IPS-NIHi7 (cell line): ENCODE measurements around the gene GLB1L.
"Not testable (repeated sequence)": the region's sequence is repeated elsewhere in the genome, so short reads cannot be mapped to it uniquely, and the experiment has no call there.

Source experiments
- DNase-seq: peaks from one replicate; pipeline ENCODE4 v3.0.0; 2012; ENCODE audit warnings: mixed read lengths; ENCODE audit errors: extremely low spot score

GLB1L gene

DNA sequence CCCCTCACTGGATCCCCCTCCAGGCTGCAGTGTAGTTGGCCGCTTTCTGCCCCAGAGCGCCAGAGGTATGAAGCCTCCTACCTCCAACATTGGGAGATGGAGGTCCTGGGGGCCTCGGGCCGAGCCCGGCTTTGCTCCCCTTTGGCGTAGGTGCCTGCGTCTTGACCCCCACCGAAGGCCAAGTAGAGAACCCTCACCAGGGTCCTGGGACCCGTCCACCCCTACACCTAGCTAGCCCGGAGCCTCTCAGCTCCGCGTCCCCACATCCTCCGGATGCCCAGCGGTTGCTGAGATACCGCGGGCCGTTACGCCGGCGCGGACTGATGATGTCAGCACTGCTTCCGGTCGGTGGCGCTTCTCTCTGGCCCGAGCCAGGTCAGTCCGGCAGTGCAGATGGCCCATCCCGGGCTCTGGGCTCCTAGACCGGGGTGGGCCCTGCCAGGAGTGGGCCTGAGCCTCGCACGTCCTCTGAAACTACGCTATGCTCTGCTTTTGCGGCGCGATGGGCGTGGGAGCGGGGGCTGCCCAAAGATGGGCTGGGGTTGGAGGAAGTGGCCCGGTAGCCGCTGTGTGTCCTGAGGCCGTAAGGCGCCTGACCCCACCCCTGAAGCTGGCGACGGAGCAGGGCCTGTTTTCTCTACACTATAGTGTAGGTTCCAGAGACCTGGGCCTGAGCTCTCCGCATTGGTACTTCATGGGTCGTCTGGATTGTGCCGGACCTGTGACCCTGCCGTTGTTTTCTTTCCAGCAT, at the start of gene GLB1L, which contains the start of gene STK16:
TSS of gene GLB1L (minus strand) at position 297 of the 751 bp plus-strand sequence. CDS start 1,871 bp downstream, outside the sequence.
TSS of gene STK16 (plus strand) at position 332 of the 751 bp plus-strand sequence. CDS start 521 bp downstream, outside the sequence.
- DNase-seq = peak; percentile 96

DNA sequence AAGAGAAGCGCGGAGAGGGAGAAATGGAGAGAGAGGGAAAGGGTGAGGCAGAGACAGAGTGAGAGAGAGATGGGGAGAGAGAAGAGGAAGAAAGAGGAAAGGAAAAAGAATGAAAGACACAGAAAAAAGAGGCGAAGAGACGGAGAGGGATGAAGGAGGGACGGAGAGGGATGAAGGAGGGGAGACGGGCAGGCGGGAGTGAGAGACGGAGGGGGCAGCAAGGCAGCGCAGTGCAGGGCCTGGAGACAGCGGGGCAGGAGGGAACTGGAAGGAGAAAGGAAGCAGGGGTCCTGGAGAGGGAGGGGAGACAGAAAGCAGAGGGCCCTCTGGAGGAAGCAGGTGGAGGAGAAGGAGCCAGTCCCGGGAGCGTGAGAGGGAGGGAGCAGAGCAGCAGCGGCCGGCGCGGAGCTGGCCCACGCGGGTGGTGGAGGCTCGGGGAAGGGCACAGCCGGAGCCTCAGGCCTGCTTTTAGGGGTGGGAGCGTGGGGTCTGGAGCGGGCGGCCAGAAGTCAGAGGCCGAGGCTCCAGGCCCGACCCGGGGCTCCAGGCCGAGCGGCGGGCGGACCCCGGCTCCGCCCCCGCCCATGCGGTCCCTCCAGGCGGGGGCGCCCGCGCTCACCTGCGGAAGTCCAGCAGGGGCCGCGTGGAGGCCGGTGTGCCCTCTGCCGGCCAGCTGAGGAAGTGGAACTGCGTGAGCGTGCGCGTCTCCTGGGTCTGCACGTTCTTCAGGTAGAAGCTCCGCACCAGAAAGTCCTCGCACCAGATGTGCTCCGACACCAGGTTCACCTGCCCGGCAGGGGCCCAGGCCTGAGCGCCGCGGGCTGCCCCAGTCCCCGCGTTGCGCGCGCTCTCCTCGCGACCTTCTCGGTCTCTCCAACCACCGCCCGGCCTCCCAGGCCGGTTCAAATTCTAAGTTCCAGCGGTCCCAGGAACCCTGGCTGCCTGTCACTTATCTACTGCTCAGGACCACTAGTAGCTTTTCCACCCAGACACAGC, 49.4 kb upstream of the GLB1L start:
- DNase-seq = peak; percentile 94

DNA sequence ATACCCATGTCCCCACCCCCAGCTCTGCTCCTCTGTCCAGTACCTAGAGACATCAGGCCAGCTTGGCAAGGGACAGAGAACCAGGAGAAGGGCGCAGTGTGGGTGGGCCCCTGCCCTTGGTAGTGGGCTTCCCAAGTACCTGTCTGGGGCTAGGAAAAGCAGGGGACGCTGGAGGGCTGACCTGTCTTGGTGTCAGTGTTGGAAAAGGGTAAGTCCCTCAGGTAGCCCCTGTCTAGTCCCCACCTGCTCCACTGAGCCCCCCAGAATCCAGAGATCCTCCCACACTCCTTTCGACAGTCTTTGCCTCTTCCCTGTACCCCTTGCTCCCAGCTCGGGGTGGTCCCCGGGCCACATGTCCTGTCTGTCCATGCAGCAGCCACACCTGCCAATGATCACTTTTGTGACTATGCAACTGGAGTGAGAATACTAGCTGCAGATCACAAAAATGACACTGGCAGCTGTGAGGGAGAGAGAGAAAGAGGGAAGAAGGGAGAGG, 48.5 kb upstream of the GLB1L start:
- DNase-seq = no peak

DNA sequence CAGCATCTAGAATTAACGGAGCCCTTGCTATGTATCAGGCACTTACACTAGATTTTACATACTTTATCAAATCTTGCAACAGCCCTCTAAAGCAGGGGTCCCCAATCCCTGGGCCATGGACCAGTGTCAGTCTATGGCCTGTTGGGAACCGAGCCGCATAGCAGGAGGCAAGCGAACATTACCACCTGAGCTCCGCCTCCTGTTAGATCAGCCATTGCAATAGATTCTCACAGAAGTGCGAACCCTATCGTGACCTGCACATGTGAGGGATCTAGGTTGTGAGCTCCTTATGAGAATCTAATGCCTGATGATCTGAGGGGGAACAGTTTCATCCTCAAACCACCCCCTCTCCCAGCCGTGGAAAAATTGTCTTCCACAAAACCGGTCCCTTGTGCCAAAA, 47.4 kb upstream of the GLB1L start:
- no peak for DNase-seq

DNA sequence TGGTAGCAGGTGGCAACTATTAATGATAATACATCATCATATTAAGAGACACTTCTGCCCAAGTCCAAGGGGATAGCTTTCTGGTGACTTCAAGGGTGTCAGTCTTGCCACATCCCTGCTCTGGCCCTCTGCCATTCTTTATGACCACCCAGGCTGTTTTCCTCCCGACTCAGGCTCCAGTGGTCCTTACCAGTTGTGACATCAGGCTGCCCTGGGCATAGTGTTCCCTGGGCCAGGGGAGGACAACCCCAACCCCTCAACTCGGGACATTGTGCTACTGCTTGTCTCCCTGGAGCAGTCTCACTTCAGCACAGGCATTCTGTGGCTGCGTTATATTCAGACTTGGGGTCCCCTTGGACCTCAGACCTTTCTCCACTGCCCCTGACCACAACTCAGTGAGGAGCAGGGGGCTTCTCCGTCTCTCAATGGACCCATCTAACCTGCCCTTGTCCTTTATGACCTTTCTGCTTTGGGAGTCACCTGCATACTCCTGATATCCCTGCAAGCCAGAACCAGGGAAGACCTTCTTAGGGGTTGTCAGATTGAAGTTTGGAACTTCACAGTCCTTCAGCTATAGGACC, 46.8 kb upstream of the GLB1L start:
- no peak for DNase-seq

DNA sequence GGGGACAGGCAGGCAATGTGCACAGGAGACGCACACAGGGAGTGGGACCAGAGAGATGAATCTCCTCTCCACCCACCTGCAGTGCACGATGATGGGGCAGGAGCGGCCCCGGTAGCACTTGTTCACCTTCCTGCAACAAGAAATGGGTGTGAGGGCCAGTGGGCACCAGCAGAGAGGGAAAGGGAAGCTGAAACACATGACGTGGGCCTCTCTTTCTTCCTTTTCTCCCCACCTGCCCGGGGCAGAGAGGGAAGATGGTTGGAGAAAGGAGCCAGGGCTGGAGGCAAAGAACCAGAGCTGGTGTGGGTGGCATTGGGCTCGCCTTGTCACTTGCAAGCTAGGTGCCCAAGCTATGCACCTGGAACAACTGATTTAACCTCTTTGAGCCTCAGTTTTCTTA, 46.1 kb upstream of the GLB1L start:
- no peak for DNase-seq

DNA sequence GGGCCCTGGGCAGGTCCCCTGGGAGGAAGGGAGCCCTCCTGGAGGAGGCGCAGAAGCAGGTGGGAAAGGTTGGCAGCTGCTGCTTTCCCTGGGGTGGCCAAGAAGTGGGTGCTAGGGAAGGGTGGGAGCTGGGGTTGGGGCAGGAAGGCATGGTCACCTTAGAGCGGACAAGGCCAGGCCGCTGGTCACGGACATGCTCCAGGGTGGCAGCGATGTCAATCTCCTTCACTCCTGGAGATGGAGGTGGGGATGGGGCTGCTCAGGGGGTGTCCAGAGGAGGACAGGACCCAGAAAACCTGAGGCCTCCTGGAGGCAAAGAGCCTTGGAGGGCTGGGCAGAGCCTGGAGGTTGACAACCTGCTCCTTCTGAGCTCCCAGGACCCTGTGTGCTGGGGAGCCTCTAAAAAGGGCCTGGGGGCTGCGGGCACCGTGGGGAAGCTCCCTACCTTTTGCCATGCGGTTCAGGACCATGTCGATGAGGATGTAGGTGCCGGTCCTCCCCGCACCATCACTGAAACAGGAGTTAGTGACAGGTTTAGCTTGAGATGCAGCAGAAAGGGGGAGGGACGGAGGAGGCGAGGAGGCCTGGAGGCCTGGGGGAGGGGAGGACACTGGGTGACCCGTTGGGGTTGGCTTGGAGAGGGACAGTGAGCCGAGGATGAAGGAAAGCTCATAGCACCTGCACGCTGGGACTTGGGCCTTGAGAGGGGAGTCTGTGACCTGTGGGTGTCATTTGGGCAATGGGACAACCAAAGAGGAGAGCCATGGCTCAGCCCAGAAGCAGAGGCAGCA, 45.3 kb upstream of the GLB1L start:
- no peak for DNase-seq

DNA sequence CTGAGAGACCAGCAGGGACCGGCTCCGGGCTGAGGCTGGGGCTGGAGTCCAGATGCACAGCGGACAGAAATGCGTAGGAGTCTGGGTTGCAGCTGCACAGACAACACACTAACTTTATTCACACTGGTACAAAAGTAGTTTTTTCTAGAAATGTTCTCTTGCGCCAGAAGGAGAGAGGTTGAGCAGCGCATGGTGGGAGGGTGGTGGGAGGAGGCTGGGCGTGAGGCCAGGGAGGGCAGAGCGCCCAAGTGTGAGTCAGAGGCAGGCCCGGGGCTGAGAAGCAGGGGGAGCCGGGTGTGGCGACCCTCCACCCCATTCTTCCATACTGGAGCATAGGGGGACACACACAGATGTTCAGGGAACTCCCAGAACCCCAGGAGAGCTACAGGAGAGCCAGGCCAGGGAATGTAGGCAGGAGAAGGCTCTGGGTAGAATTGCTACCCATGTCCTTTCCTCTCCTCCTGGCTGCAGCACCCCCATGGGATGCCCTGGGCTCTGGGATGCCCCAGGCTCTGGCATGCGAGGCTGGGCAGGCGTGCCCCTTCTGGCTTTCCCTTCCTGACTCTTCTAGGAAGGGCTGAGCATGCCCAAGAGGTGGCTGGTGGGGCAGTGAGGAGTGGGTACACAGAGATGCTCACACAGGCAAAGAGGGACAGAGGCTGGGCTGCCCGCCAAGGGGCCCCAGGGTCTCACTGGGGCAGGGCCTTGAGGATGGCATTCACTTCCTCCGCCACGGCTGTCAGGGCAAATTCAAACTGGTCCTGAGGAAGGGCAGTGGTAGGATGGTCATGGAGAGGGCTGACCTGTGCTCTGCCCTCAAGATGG, 44.5 kb upstream of the GLB1L start:
- no peak for DNase-seq

DNA sequence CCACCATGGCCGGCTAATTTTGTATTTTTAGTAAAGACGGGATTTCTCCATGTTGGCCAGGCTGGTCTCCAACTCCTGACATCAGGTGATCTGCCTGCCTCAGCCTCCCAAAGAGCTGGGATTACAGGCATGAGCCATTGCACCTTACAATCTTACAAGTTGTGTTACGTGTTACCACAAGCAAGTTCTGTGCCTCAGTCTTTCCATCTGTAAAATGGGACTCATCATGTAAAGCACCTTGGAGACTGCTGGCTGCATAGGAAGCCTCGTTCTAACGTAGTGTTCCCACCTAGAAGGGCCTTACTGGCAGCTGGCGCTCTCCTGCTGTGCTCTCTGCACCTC, 43.9 kb upstream of the GLB1L start:
- no peak for DNase-seq

DNA sequence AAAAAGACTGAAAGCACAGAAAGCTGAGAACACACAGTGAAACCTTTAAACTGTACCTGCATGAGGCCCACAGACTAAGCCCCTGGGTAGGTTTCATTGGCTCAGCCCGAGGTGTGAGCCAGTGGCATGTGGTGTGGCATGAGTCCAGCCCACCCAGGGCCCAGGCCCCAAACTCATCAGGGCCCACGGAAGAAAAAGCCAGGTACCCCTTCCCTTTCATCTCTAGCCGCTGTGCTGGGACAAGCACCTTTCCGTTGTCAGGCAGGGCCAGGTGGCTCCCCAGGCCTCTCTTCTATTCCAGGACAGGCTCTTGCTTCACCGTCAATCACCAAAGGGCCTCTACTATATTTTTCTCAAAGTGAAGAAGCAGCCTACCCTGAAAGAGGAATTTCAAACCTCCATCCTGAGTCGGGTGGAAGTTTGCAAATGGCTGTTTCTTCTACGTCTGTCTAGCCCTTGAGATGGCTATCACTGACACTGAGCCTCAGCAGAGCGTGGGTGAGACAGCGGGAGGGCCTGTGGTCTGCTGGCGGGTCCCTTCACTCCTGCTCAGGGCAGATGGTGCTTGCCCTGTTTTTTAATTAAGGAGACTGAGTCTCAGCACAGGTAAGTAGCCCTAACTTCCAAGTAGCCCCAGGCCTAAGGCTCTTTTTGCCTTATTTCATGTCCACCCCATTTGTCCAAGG, 42.5 kb upstream of the GLB1L start:
- no peak for DNase-seq

DNA sequence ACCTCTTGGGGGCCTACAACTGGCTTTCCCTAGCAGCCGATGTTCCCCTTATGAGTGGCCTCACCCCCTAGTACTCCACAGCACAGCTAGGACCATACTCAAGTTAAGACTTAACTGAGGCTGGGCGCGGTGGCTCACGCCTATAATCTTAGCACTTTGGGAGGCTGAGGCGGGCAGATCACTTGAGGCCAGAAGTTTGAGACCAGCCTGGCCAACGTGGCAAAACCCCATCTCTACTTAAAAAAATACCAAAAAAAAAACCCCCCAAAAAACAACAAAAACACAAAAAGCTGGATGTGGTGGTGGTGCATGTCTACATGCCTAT, 41.8 kb upstream of the GLB1L start:
- not testable (repeated sequence) for DNase-seq

DNA sequence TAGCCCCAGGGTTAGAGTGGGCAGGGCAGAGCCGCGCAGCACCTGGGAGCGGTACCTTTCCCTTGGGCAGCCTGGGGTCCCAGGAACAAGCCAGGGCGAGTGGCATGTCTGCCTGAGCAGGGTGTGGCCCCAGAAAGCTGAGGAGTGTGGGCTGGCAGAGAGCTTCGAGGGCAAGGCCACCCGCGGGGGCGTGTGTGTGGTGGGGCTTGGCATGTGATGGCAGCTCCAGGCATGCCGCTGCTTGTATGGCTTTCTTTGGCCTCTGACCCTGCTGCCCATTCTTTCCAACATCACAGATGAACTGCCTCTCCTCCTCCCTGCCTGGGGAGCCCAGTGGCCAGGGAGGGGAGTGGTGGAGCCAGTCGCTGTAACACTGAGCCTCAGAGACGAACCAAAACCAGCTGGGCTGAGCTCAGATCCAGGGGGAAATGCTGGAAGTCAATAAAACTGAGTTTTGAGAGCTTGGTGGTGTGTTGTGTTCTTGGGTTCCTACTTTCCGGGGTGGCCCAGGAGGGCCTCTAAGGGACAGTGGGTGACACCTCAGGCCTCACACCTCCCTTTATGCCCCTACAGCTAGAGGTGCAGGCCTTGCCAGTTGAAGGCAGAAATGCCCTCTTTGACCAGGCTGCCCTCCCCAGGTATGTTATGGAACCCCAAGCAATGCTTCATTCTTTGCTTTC, 41.3 kb upstream of the GLB1L start:
- no peak for DNase-seq

DNA sequence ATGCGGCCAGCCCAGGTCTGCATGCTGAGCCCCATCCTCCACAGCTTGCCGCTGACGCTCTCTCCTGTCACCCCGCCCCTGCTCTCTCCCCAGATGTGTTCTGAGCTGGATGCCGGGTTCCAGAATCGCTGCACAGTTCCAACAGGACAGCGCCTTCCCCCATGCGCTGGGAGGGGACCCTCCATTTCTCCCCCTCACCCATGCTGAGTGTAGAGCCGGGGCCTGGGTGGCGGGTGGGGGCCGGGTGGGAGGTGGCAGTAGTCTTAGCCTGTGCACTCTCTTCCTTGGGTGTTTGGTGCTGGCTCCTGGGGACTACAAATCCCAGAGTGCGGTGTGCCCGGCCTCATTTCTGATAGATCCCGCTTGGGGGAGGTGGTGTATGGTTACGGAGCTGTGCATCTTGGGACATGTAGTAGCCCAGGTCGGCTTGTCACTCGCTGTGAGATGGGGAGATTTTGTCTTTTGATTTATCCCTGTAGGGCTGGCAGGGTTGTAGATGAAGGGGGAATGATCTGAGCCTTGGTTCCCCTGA, 40.7 kb upstream of the GLB1L start:
- peak; percentile 77 for DNase-seq

DNA sequence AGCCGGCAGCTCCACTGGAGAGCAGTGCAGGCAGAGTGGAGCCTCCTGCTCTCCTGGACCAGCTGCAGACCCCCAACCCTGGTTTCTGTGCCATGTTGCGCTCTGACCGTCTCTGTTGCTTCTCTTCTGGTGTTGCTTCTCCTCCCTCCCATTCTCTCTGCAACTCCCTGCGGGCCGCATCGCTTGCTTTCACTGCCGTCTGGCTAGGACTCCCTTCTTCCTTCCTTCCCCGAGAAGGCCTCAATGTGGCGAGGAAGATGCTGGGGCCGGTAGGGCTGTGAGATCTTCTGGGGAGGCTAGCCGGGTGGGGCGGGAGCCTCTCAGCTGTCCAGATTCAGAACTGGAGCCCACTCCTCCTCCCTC, 40.1 kb upstream of the GLB1L start:
- no peak for DNase-seq

DNA sequence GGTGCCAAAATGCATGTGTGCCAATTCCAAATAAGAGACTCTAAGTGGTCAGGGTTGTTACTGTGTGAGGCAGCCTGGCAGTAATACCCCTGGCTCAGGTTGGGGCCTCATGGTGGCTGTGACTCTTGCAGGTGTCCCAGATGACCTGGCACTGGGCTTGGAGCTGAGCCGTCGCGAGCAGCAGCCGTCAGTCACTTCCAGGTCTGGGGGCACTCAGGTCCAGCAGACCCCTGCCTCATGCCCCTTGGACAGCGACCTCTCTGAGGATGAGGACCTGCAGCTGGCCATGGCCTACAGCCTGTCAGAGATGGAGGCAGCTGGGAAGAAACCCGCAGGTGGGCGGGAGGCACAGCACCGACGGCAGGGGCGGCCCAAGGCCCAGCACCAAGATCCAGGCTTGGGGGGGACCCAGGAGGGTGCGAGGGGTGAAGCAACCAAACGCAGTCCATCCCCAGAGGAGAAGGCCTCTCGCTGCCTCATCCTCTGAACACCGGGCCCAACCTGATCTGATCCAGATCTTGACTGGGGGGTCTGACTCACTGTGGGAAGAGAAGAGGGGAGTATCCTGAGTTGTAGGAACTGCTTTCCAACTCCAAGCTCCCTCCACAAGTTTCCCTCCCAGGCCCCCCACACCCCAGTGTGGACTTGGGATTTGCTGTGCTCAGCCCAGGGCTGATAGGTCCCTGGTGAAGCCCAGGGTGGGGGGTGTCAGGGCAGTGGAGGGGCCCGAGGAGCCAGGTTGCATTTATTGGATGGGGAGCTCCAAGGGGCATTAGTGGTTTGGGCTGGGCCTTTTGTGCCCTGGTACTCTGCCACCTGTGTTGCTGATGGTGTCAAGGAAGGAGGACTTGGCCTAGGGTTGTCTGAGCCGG, 39.5 kb upstream of the GLB1L start:
- DNase-seq = no peak

DNA sequence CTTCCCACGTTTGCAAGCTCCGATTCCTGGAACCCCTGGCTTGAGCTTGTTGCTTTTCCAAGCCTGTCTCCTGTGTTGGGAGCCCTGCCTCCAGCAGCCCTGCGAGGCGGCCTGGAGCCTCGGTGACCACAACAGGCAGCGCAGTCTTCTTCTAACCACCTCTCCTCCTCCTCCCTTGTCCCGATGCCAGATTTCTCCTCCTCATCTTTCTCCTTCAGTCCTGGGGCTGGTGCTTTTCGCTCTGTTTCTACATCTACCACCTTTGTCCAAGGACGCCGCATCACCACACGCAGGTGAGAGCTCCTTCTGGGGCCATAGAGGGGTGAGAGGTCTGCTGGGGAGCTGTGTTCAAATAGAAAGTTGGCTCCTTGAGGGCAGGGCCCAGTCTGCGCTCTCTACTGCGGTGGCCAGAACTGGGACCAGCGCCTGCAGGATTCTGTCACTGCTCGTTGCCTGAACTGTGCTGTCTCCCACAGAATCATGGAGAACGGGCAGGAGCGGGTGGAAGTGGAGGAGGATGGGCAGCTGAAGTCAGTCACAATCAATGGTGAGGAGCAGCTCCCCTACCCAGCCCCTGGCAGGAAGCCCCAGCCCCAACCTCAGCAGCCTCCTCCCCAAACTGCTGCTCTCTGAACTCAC, 37.8 kb upstream of the GLB1L start:
- DNase-seq = no peak

DNA sequence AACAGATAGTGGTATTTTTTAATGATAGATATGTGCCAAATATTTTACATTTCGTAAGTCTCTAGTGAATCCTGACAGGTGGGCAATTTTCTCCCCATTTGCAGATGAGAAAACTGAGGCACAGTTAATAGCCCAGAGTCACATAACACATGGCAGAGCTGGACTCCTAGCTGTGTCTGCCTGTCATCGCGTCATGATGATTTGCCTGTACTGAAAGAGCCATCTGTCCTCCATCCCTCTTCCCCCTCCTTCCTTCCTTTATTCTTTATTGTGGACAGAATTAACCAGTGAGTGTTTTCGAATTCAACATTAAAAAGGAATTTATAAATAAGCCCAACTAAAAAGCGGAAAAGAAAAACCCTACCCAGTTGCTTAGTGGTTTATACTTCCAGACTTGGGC, 37.1 kb upstream of the GLB1L start:
- no peak for DNase-seq

DNA sequence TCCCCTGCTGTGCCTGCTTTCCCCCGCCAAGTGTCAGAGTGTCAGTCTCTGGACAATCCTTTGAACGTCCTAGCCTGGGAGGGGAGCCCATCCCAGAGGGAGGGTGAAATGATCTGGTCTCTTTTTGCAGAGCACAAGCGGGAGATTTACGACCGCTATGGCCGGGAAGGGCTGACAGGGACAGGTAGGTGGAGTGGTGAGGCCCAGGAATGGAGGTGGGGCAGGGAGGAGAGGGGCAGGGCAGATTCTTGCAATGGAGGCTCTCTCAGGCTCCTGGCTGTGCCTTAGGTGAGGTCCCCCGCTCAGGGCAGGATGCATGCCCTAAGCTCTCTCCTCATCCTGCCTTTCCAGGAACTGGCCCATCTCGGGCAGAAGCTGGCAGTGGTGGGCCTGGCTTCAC, 36.3 kb upstream of the GLB1L start:
- no peak for DNase-seq
